Stimulated activated CD4-positive, alpha-beta T cell treated with anti-CD3 and anti-CD28 coated beads, Interleukin-4, amount 100 ng/mL, for 1 hour (primary cell): ENCODE measurements around the gene TCF4.
"Not testable (repeated sequence)": the region's sequence is repeated elsewhere in the genome, so short reads cannot be mapped to it uniquely, and the experiment has no call there.

ENCODE experiments used
- DNase-seq: peaks from one replicate; pipeline ENCODE4 v3.0.0-alpha.2; 2020

Gene TCF4

GRCh38 chr18:55500316-55501086 lies 87.5 kb downstream of the TCF4 start:
- no peak for DNase-seq

GRCh38 chr18:55499526-55499925 lies 88.5 kb downstream of the TCF4 start:
- no peak for DNase-seq

- no peak for DNase-seq
These were observed 90.1 kb downstream of the TCF4 start for GRCh38 chr18:55497825-55498403.

GRCh38 chr18:55494899-55495298 lies 93.1 kb downstream of the TCF4 start:
- no peak for DNase-seq

- DNase-seq, result no peak
These were observed 93.6 kb downstream of the TCF4 start for GRCh38 chr18:55494441-55494840.

- DNase-seq, result no peak
These were observed 96.4 kb downstream of the TCF4 start for GRCh38 chr18:55491616-55492015.

GRCh38 chr18:55489034-55489986 lies 98.7 kb downstream of the TCF4 start:
- DNase-seq, result no peak

GRCh38 chr18:55488473-55488872 lies 99.5 kb downstream of the TCF4 start:
- DNase-seq, result no peak

- no peak for DNase-seq
These were observed 100.0 kb downstream of the TCF4 start for GRCh38 chr18:55487997-55488396.

- DNase-seq, result no peak
These were observed 101.1 kb downstream of the TCF4 start for GRCh38 chr18:55486936-55487335.

GRCh38 chr18:55485666-55486065 lies 102.3 kb downstream of the TCF4 start:
- no peak for DNase-seq

GRCh38 chr18:55484773-55485172 lies 103.2 kb downstream of the TCF4 start:
- DNase-seq, result no peak

GRCh38 chr18:55483266-55483871 lies 104.6 kb downstream of the TCF4 start:
- DNase-seq, result no peak

GRCh38 chr18:55479656-55480420 lies 108.2 kb downstream of the TCF4 start:
- DNase-seq, result no peak

- no peak for DNase-seq
These were observed 110.0 kb downstream of the TCF4 start for GRCh38 chr18:55477860-55478581.

GRCh38 chr18:55477499-55477859 lies 110.5 kb downstream of the TCF4 start:
- peak; percentile 4 for DNase-seq

GRCh38 chr18:55475916-55476315 lies 112.1 kb downstream of the TCF4 start:
- no peak for DNase-seq

GRCh38 chr18:55475467-55475866 lies 112.5 kb downstream of the TCF4 start:
- DNase-seq, result no peak

GRCh38 chr18:55473560-55473959 lies 114.4 kb downstream of the TCF4 start:
- DNase-seq, result no peak

- no peak for DNase-seq
These were observed 114.9 kb downstream of the TCF4 start for GRCh38 chr18:55473058-55473457.

- no peak for DNase-seq
These were observed 117.2 kb downstream of the TCF4 start for GRCh38 chr18:55470826-55471225.

- DNase-seq, result not testable (repeated sequence)
These were observed 118.9 kb downstream of the TCF4 start for GRCh38 chr18:55469134-55469533.
